HEK293T (cell line): ENCODE data around the gene USP32.

ENCODE experiments used
- ARNT ChIP-seq: fragments of 450-650 bp; IDR thresholded peaks from 2 replicates; pipeline ENCODE4 v1.6.1; 2017; ENCODE audit warnings: mild to moderate bottlenecking
- CTBP1 ChIP-seq: fragments of 450-650 bp; IDR thresholded peaks from 2 replicates; pipeline ENCODE4 v1.6.1; 2016; ENCODE audit warnings: borderline replicate concordance
- ELF4 ChIP-seq: fragments of 450-650 bp; IDR thresholded peaks from 2 replicates; pipeline ENCODE4 v1.6.1; 2017; ENCODE audit warnings: antibody characterized with exemption
- FOXA1 ChIP-seq: fragments of 450-650 bp; IDR thresholded peaks from 2 replicates; pipeline ENCODE4 v1.6.1; 2016; ENCODE audit warnings: mild to moderate bottlenecking
- FOXM1 ChIP-seq: fragments of 450-650 bp; IDR thresholded peaks from 2 replicates; pipeline ENCODE4 v1.6.1; 2017; ENCODE audit warnings: mild to moderate bottlenecking, borderline replicate concordance
- HDGF ChIP-seq: fragments of 450-650 bp; IDR thresholded peaks from 2 replicates; pipeline ENCODE4 v1.6.1; 2017; ENCODE audit warnings: antibody characterized with exemption, borderline replicate concordance
- L3MBTL2 ChIP-seq: fragments of 450-650 bp; conservative IDR thresholded peaks from 2 replicates; pipeline ENCODE4 v1.6.1; 2016; ENCODE audit warnings: mild to moderate bottlenecking
- LEF1 ChIP-seq: fragments of 450-650 bp; IDR thresholded peaks from 2 replicates; pipeline ENCODE4 v1.6.1; 2017; ENCODE audit warnings: mild to moderate bottlenecking, borderline replicate concordance
- NFRKB ChIP-seq: fragments of 450-650 bp; IDR thresholded peaks from 2 replicates; pipeline ENCODE4 v1.6.1; 2016; ENCODE audit warnings: mild to moderate bottlenecking, moderate library complexity
- PKNOX1 ChIP-seq: fragments of 450-650 bp; IDR thresholded peaks from 2 replicates; pipeline ENCODE4 v1.6.1; 2016
- SP1 ChIP-seq: fragments of 450-650 bp; IDR thresholded peaks from 2 replicates; pipeline ENCODE4 v1.6.1; 2017
- SUZ12 ChIP-seq: fragments of 450-650 bp; IDR thresholded peaks from 2 replicates; pipeline ENCODE4 v1.6.1; 2016; ENCODE audit warnings: mild to moderate bottlenecking
- TARDBP ChIP-seq: fragments of 450-650 bp; IDR thresholded peaks from 2 replicates; pipeline ENCODE4 v1.6.1; 2016
- ZNF384 ChIP-seq: fragments of 450-650 bp; IDR thresholded peaks from 2 replicates; pipeline ENCODE4 v1.6.1; 2016

GRCh38 chr17:60386147-60387058 lies 5.5 kb downstream of the USP32 start:
- TF ChIP-seq SP1 (no peak), ARNT (no peak), ELF4 (no peak), TARDBP (no peak), PKNOX1 (no peak), HDGF (no peak), LEF1 (no peak), SUZ12 (no peak), NFRKB (no peak), FOXM1 (no peak), L3MBTL2 (no peak), CTBP1 (no peak), ZNF384 (no peak), FOXA1 (no peak)
